Measurements from ENCODE around the gene ANKS4B.

The ANKS4B gene

GRCh38 chr16:21301168-21301894 is 67.8 kb downstream of the ANKS4B start:
- DNase-seq, result peak; percentile 73

GRCh38 chr16:21301895-21302291 is 68.4 kb downstream of the ANKS4B start:
- DNase-seq, result no peak

GRCh38 chr16:21302454-21302853 is 69.0 kb downstream of the ANKS4B start:
- DNase-seq, result no peak

GRCh38 chr16:21302898-21303528 is 69.5 kb downstream of the ANKS4B start:
- no peak for DNase-seq

Data from eye (tissue), 1 donor.